ENCODE measurements around the gene NEURL1B. TPM values are rescaled to one million over a fixed set of nuclear protein-coding genes. Genes with fewer than 3 reads are reported as not detected.
"Not testable (repeated sequence)": the region's sequence is repeated elsewhere in the genome, so short reads cannot be mapped to it uniquely, and the experiment has no call there.

The NEURL1B gene
- total RNA-seq, 1 donor from 2014 or later, result 4.4 TPM

GRCh38 chr5:172600571-172600970, 40.5 kb upstream of the NEURL1B start:
- TF ChIP-seq CTCF (conservative IDR thresholded peaks at IDR 0.05; ENCODE audit: low read depth, low read length), result no peak

GRCh38 chr5:172601576-172601975, 39.5 kb upstream of the NEURL1B start:
- not testable (repeated sequence) for H3K4me3 ChIP-seq (ENCODE audit: low read depth, low read length); DNase-seq (ENCODE audit: low read depth)

More at GRCh38 chr5:172600571-172600970, 40.5 kb upstream of the NEURL1B start:
- H3K4me3 ChIP-seq (ENCODE audit: low read depth, low read length), result no peak overlapping the region
- DNase-seq (ENCODE audit: low read depth), result no peak

- DNase-seq (ENCODE audit: low read depth), result no peak
- no peak overlapping the region for H3K4me3 ChIP-seq (ENCODE audit: low read depth, low read length)
- no peak for TF ChIP-seq CTCF (conservative IDR thresholded peaks at IDR 0.05; ENCODE audit: low read depth, low read length)
Measured at GRCh38 chr5:172602783-172603231, 38.3 kb upstream of the NEURL1B start.

GRCh38 chr5:172603251-172603806, 37.7 kb upstream of the NEURL1B start:
- no peak for DNase-seq (ENCODE audit: low read depth)
- no peak for TF ChIP-seq CTCF (conservative IDR thresholded peaks at IDR 0.05; ENCODE audit: low read depth, low read length)
- H3K4me3 ChIP-seq (ENCODE audit: low read depth, low read length), result no peak overlapping the region

- DNase-seq (ENCODE audit: low read depth), result no peak
- TF ChIP-seq CTCF (conservative IDR thresholded peaks at IDR 0.05; ENCODE audit: low read depth, low read length), result no peak
- H3K4me3 ChIP-seq (ENCODE audit: low read depth, low read length), result no peak overlapping the region
Measured at GRCh38 chr5:172605466-172605865, 35.6 kb upstream of the NEURL1B start.

GRCh38 chr5:172606156-172606785, 34.8 kb upstream of the NEURL1B start:
- no peak for DNase-seq (ENCODE audit: low read depth)
- TF ChIP-seq CTCF (conservative IDR thresholded peaks at IDR 0.05; ENCODE audit: low read depth, low read length), result no peak
- no peak overlapping the region for H3K4me3 ChIP-seq (ENCODE audit: low read depth, low read length)

- no peak for DNase-seq (ENCODE audit: low read depth)
- no peak for TF ChIP-seq CTCF (conservative IDR thresholded peaks at IDR 0.05; ENCODE audit: low read depth, low read length)
- H3K4me3 ChIP-seq (ENCODE audit: low read depth, low read length), result no peak overlapping the region
Measured at GRCh38 chr5:172607213-172607793, 33.8 kb upstream of the NEURL1B start.

Measured in epithelial cell of proximal tubule (primary cell).